GM23248 (cell line): ENCODE measurements around the gene CST9. TPM values are rescaled to one million over a fixed set of nuclear protein-coding genes. Genes with fewer than 3 reads are reported as not detected.

ENCODE experiments used
- DNase-seq: peaks from one replicate; pipeline ENCODE4 v3.0.0-alpha.2; 2015
- H2AFZ ChIP-seq: fragments of 200-600 bp; sonication (generic); 2 replicates; pipeline ENCODE4 v1.6.1; 2016; ENCODE audit warnings: antibody characterized with exemption
- H3F3A ChIP-seq: fragments of 200-600 bp; sonication (generic); 2 replicates; pipeline ENCODE4 v1.6.1; 2016; ENCODE audit warnings: mild to moderate bottlenecking, antibody characterized with exemption, mixed run types; ENCODE audit not compliant: insufficient read depth
- H3K27ac ChIP-seq: fragments of 200-600 bp; sonication (generic); 2 replicates; pipeline ENCODE4 v1.5.1; 2016; ENCODE audit warnings: mild to moderate bottlenecking
- H3K27me3 ChIP-seq: fragments of 200-600 bp; sonication (generic); replicated peaks from 2 replicates; pipeline ENCODE4 v1.6.1; 2016; ENCODE audit warnings: mild to moderate bottlenecking; ENCODE audit not compliant: insufficient read depth
- H3K36me3 ChIP-seq: fragments of 200-600 bp; sonication (generic); 2 replicates; pipeline ENCODE4 v1.6.1; 2016; ENCODE audit warnings: low read depth, mild to moderate bottlenecking
- H3K4me1 ChIP-seq: fragments of 200-600 bp; sonication (generic); 2 replicates; pipeline ENCODE4 v1.6.1; 2016; ENCODE audit warnings: mild to moderate bottlenecking; ENCODE audit not compliant: insufficient read depth
- H3K4me2 ChIP-seq: fragments of 200-600 bp; sonication (generic); one replicate; pipeline ENCODE4 v1.6.1; 2016; ENCODE audit warnings: mild to moderate bottlenecking; ENCODE audit not compliant: unreplicated experiment
- H3K4me3 ChIP-seq: fragments of 200-600 bp; sonication (generic); 2 replicates; pipeline ENCODE4 v1.5.1; 2016; ENCODE audit warnings: mild to moderate bottlenecking
- H3K79me2 ChIP-seq: fragments of 200-600 bp; sonication (generic); 2 replicates; pipeline ENCODE4 v1.6.1; 2016; ENCODE audit warnings: mild to moderate bottlenecking; ENCODE audit not compliant: insufficient read depth
- H3K9ac ChIP-seq: fragments of 200-600 bp; sonication (generic); 2 replicates; pipeline ENCODE4 v1.6.1; 2016; ENCODE audit warnings: mild to moderate bottlenecking
- H3K9me2 ChIP-seq: fragments of 200-600 bp; sonication (generic); 2 replicates; pipeline ENCODE4 v1.6.1; 2016; ENCODE audit warnings: mixed run types, mild to moderate bottlenecking, moderate library complexity; ENCODE audit not compliant: insufficient read depth
- H3K9me3 ChIP-seq: fragments of 200-600 bp; sonication (generic); one replicate; pipeline ENCODE4 v1.6.1; 2017; ENCODE audit warnings: low read depth
- H4K20me1 ChIP-seq: fragments of 200-600 bp; sonication (generic); 2 replicates; pipeline ENCODE4 v1.6.0; 2016; ENCODE audit not compliant: insufficient read depth
- EZH2 ChIP-seq: fragments of 200-600 bp; sonication (generic); IDR thresholded peaks from 2 replicates; pipeline ENCODE4 v1.6.1; 2018; ENCODE audit warnings: antibody characterized with exemption, mild to moderate bottlenecking; ENCODE audit not compliant: insufficient read depth, poor library complexity, severe bottlenecking
- EZH2phosphoT487 ChIP-seq: fragments of 200-600 bp; sonication (generic); IDR thresholded peaks from 2 replicates; pipeline ENCODE4 v1.6.1; 2018; ENCODE audit warnings: antibody characterized with exemption, moderate library complexity, mild to moderate bottlenecking, low read depth; ENCODE audit not compliant: insufficient read depth
- WGBS, 2 experiments: methylation state at CpG; one replicate each; pipeline ENCODE4 v1.1.6; 2015 to 2017; ENCODE audit warnings: low lambda C conversion rate in 2 of 2, low coverage in 1 of 2; ENCODE audit errors: missing lambda C conversion rate in 2 of 2; 5-methylcytosine and 5-hydroxymethylcytosine counted together
- in situ Hi-C: fragments of 300-500 bp; cut with MboI; formaldehyde crosslinking; loops from 2 replicates; pipeline ENCODE4 v1.15.0; 2020
- polyA plus RNA-seq: library from polyadenylated mRNA; unstranded; fragments of >200 nt; fragmentation: Nextera tagmentation; extraction: Ambion mirVana; gene quantifications from 2 replicates; pipeline ENCODE4 v1.2.1, GENCODE V29; 2016
- total RNA-seq: library from RNA; depleted of rRNA; stranded (reverse); fragments of >200 nt; shearing (Covaris generic); gene quantifications from 2 replicates; pipeline ENCODE4 v1.2.3, GENCODE V29; 2014; rRNA removed

Gene CST9, protein sequence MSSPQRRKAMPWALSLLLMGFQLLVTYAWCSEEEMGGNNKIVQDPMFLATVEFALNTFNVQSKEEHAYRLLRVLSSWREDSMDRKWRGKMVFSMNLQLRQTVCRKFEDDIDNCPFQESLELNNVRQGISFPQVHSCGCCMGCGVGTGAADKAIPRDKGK
- total RNA-seq (not detected in 2 replicates), polyA plus RNA-seq (not detected in 2 replicates)

DNA sequence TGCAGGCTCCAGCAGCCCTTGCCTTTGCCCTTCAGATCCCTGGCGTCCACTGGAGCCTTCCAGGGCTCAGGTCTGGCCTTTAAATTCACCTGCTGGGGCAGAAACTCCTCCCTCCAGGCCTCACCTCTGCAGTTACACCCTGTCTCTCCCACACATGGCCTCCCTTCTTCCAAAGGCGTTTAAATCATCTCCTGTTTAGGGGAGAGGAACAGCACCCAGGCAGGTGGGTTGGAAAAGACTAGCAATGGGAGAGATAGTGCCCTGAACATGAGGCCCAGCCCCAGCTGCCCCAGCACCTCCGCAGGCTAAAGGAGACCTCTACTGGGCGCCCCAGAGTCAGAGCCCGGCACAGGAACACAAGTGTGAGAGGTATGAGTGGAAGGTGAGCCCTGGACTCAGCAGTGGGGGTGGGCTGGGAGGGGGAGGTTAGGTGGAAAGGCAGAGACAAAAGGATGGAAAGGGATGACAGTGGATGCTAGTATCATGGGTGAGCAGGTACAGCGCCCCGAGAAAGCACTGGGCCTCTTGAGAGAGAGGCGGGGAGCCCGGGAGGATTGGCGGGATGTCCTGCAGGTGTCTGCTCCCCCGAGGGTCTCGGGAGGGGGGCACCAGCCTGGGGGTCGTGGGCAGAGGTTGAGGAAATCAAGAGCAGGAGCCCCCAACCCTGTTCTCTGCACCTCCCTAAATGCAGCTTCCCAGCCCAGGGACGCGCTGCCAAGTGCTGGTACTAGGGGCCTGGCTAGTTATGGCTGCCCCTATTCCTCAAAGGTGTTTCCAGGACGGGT, at the start of gene CST9:
TSS of gene CST9 (minus strand) at position 51 of the 785 bp plus-strand sequence. CDS start 53 bp downstream, outside the sequence.
- H2AFZ ChIP-seq = peak within 1 kb of the TSS; percentile 43
- H3F3A ChIP-seq = no peaks in the 10 kb centered on the region
- no peaks in the 10 kb centered on the region for H3K79me2 ChIP-seq
- no peak within 1 kb of the TSS for H3K27ac ChIP-seq
- TF ChIP-seq EZH2phosphoT487 (no peak), EZH2 (no peak)
- H4K20me1 ChIP-seq = no peaks in the 10 kb centered on the region
- H3K4me3 ChIP-seq = no peak within 1 kb of the TSS
- no peak for DNase-seq
- H3K9me3 ChIP-seq = no peaks in the 10 kb centered on the region
- no peak within 1 kb of the TSS for H3K4me2 ChIP-seq
- peaks cover 8% of the 10 kb centered on the region; the same call in 1 of the 2 replicates for H3K27me3 ChIP-seq
- no peak within 1 kb of the TSS for H3K9ac ChIP-seq
- H3K36me3 ChIP-seq = no peaks in the 10 kb centered on the region
- WGBS, 2 experiments = 44 to 45% methylated on average over 13 to 16 of the region's 16 CpGs
- in situ Hi-C loops = no loop called here
- no peaks in the 10 kb centered on the region for H3K9me2 ChIP-seq
- H3K4me1 ChIP-seq = no peaks in the 10 kb centered on the region

DNA sequence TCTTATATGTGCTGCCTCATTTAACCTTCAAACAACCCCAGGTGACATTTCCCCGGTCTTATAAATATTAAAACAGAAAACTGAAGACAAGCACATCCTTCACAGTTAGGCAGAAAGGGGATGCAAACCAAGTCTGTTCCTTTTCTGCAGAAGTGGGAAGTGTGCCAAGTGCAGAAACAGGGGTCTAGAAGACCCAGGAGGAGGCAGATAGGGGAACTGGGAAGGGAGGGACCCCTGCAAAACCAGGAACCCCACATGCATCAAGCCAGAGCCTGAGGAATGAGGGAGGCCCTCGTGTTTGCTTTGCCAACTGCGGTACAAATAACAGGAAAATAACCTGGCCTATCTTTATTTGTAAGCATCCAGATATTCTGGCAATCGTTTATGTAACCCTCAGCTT, 49.0 kb upstream of the CST9 start:
- Histone ChIP-seq H3K27ac (no peak overlapping the region), H3F3A (no peaks in the 10 kb centered on the region), H3K36me3 (no peaks in the 10 kb centered on the region), H3K4me2 (no peak overlapping the region), H3K27me3 (no peaks in the 10 kb centered on the region), H3K9me2 (no peaks in the 10 kb centered on the region), H4K20me1 (no peaks in the 10 kb centered on the region), H3K4me3 (no peak overlapping the region), H3K4me1 (no peaks in the 10 kb centered on the region; the same call in 1 of the 2 replicates), H3K9ac (no peak overlapping the region), H2AFZ (0 out of 2 replicates have a peak overlapping the region, but pooled peaks have one; percentile 71), H3K9me3 (no peaks in the 10 kb centered on the region), H3K79me2 (no peaks in the 10 kb centered on the region)
- in situ Hi-C loops = no loop called here
- no peak for TF ChIP-seq EZH2
- WGBS, 2 experiments = 35 to 41% methylated on average over 4 of the region's 4 CpGs
- no peak for DNase-seq

- in situ Hi-C loops = no loop called here
- Histone ChIP-seq H4K20me1 (no peaks in the 10 kb centered on the region), H3K79me2 (no peaks in the 10 kb centered on the region), H3K9ac (no peak overlapping the region), H3K4me3 (no peak overlapping the region), H3K9me3 (no peaks in the 10 kb centered on the region), H3K36me3 (no peaks in the 10 kb centered on the region), H3K27me3 (no peaks in the 10 kb centered on the region), H3K4me1 (no peaks in the 10 kb centered on the region; the same call in 1 of the 2 replicates), H3F3A (no peaks in the 10 kb centered on the region), H2AFZ (no peak overlapping the region), H3K27ac (no peak overlapping the region), H3K4me2 (no peak overlapping the region), H3K9me2 (no peaks in the 10 kb centered on the region)
- 38% methylated on average over 2 of the region's 2 CpGs for WGBS, 2 experiments
- no peak for TF ChIP-seq EZH2phosphoT487
- no peak for TF ChIP-seq EZH2
- no peak for DNase-seq
These were observed 48.3 kb upstream of the CST9 start for GRCh38 chr20:23654000-23654399.

DNA sequence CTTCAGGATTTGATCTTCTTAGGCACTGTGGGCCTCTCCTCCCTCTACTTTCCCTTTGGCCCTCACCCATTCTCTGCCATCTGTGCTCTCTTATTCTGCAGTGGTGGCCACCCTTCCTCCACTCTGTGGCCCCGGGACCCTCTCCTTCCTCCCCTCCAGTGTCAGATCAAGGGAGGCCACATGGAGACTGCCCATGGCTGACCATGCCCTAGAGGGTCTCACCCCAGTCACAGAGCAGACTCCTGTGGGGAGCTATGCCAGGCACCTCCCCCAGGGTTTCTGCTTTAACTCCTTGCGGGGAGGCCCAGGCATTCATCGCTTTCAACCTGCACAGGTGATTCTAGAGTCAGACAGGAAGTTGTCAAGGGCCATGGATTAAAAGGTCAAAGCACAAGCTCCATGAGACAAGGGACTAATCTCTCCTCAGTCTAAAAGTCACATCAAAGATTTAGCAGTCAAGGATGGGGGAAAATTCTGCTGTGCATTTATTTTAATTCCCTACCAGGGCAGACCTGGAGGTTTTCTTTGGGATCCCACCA, 47.8 kb upstream of the CST9 start:
- Histone ChIP-seq H3K9me2 (no peaks in the 10 kb centered on the region), H3K27ac (no peak overlapping the region), H3K9me3 (no peaks in the 10 kb centered on the region), H2AFZ (no peak overlapping the region), H3F3A (no peaks in the 10 kb centered on the region), H3K4me2 (no peak overlapping the region), H3K36me3 (no peaks in the 10 kb centered on the region), H3K9ac (no peak overlapping the region), H3K4me1 (no peaks in the 10 kb centered on the region; the same call in 1 of the 2 replicates), H3K4me3 (no peak overlapping the region), H3K79me2 (no peaks in the 10 kb centered on the region), H4K20me1 (no peaks in the 10 kb centered on the region), H3K27me3 (no peaks in the 10 kb centered on the region)
- no peak for DNase-seq
- 64 to 67% methylated on average over 3 of the region's 3 CpGs for WGBS, 2 experiments
- in situ Hi-C loops = no loop called here
- TF ChIP-seq EZH2 (no peak), EZH2phosphoT487 (no peak)
